HG02870 (cell line): ENCODE measurements around the gene MICAL3.
A peak's percentile ranks its signal among the peaks of the same experiment; 100 is the strongest.
"Not testable (repeated sequence)": the region's sequence is repeated elsewhere in the genome, so short reads cannot be mapped to it uniquely, and the experiment has no call there.

Source experiments
- ATAC-seq: cut with Tn5 transposase; IDR thresholded peaks from one replicate; pipeline ENCODE4 v1.9.1; 2021; ENCODE audit warnings: mild to moderate bottlenecking, moderate library complexity; ENCODE audit not compliant: unreplicated experiment

MICAL3 gene

DNA sequence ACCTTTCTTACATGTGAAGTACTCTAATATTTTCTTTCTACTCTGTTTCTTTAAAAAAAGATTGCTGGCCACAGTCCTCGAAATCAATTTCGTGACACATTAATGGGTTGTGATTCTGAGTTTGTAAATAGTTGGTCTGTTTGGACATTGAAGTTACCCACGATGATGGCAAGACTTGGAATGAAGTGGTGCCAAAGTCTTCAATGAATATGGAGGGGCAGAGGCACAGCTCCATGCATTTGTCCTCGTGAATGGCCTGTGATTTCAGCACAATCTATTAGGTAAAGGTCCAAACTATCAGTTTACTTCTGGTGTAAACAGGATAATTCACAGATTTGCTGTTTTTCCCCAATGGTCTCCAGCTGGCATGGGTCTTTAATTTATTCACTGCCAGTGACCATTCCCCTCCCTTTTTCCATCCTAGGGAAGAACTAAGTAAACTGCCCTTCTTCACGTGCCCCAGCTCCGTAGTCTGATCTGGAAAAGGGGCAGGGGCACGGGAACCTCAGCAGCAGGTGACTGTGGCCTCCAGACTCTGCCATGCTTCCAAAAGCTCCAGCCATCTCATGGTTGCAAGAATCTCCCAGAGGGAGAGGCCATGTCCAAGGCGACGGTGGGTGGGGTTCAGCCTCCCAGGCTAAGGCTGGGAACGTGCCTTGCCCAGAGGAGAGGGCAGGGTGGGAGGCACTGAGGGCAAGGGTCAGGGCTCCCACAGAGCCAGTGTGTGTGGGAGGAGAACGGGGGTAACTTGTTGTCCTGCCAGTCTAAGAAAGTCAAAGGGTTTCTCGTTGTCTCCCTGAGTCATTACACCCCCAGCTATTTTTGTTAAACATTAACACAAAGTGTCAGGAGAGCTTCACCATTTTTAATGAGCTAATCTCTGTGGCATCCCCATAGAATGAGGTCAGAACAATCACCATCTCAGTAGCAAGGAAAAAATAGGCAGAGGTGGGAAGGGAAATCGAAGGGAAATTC is 36.6 kb upstream of the MICAL3 start:
- ATAC-seq = no peak

DNA sequence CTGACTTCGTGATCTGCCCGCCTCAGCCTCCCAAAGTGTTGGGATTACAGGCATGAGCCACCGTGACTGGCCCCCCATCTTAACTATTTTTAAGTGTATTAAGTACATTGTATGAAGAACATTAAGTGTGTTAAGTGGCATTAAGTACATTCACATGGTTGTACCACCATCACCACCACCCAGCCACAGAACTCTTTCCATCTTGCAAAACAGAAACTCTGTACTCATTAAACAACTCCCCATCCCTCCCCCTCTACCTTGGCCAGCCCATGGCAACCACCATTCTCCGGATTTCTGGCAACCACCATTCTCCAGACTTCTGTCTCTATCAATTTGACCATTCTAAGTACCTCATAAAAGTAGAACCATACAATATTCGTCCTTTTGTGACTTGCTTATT is 35.6 kb upstream of the MICAL3 start:
- ATAC-seq = no peak

DNA sequence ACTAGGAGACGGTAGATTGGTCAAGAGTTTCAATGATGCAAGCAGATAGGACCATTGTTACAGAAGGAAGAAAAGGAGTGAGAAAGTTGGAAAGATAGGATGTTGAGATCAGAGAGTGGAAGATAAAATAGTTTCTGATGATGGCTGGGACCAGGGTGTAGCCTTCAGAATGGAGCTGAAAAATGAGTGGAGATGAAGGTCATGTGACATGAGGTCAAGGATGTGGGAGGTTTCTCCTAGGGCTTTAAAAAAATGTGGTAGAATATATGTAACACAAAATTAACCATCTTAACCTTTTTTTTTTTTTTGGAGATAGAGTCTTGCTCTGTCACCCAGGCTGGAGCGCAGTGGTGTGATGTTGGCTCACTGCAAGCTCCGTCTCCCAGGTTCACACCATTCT is 35.1 kb upstream of the MICAL3 start:
- no peak for ATAC-seq

DNA sequence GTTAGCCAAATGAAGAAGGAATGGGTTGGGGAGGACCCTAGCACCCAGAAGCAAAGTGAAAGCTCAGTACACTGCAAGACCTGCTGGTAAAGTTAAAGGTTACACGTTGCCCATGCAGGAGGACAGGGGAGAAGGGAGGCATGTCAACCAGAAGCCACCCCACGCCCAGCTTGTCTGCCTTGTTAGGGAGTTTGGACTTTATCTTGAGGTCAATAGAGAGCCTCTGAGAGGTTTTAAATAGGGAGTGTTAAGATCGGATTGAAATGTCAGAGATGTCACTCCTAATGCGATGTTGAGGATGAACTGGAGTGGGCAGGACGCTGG is 34.7 kb upstream of the MICAL3 start:
- ATAC-seq = no peak

DNA sequence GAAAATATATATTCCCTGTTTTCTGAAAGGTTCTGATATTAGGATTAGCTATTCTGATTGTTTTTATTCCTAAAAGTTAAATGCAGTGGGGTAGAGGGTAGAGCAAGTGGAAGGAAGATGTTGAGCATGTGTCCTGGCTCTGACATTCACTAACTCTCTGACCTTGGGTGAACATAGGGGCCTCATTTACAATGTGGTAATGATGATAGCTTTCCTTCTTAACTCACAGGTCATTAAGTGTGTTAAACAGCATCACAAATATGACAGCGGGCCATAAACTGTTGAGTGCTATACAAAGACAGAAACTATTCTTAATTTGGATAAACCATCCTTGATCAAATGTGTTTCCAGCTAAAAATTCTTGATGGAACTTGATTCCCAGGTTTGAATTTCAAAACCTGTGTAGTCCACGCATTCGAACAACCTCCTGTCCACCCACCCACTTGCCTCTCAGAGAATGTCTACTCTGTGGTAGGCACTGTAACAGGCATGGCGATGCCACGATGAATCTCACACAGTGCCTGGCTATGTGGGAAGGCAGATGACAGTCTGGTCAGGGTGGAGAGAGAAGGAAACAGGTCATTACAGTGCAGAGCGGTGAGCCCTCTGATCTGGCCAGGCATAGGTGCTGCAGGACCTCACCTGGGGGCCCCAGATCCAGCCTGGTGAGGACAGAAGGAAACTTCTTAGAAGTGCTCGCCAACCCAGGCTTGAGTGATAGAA is 34.2 kb upstream of the MICAL3 start:
- ATAC-seq = no peak

DNA sequence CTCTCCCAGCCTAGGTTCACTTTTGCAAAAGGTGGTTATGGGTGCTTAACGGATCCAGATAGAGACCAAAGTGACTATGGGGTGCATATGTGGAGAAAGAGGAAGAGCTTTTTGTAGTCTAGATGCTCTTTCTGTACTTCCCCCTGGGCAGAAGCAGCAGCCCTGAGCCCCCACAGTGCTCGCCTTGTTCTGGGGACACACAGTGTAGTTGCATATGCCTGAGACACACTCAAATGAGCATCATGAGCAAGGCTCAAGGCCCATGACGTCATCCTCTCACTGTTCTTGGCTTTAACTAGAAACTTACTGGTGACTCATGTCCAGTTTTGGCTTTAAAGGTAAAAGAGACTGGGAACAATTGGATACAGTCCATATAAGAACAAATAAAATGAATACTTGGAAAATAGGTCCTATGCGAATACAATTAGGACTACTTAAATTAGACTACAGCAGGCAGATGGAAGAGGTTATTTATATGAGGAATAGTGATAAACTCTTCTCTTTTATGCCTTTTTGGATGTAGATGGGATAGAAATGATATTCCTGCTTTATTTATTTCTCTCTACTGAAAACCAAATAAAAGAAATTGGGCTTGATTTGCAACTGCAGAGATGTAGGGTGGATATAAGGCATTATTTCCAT is 33.3 kb upstream of the MICAL3 start:
- ATAC-seq = peak; percentile 54

DNA sequence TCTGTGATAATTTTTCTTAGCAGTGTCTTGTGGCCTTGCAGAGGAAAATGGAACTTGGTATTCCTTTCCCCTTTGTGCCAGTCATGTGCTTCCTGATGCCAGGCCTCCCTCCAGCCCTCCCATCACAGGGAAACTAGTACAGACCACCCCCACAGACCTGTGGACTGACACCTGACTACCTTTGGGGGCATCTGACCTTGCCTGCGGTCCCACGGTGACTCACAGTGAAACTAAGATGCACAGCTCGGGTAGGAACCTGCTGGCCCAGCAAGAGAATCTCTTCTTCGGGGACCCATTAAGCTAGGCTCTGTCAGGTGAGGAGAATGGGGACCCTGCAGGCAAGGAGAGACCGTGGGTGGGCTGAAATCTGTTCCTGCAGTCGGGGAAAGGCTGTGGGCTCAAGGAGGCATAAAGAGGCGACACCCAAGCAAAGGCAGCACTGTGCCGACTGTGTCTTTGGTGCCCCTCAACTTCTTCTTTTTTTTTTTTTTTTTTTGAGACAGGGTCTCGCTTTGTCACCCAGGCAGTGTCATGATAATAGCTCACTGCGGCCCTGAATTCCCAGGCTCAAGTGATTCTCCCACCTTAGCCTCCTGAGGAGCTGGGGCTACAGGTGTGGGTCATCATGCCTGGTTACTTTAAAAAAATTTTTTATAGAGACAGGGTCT is 32.6 kb upstream of the MICAL3 start:
- ATAC-seq = peak; percentile 83

DNA sequence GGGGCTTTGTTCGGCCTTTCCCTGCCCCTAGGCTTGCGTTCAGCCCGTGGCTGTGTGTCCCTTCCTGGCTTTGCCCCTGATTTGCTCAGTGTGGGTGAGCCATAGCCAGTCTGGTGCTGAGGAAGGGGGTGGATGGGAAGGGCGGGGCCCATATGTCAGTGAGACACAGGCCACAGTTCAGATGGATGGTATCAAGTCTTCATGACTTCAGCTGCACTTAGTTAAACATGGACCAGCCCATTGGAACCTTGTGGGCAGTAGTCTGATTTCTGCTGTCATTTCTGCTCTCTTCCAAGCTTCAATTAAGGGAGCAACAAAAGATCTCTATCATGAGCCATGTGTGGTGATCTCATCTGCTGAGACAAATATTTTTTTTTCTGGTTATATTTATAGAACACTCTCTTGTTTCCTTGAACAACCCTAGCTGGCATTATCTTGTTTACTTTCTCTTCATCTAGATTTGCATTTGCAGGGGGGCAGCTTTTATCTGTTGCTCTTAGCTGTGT is 31.9 kb upstream of the MICAL3 start:
- no peak for ATAC-seq

DNA sequence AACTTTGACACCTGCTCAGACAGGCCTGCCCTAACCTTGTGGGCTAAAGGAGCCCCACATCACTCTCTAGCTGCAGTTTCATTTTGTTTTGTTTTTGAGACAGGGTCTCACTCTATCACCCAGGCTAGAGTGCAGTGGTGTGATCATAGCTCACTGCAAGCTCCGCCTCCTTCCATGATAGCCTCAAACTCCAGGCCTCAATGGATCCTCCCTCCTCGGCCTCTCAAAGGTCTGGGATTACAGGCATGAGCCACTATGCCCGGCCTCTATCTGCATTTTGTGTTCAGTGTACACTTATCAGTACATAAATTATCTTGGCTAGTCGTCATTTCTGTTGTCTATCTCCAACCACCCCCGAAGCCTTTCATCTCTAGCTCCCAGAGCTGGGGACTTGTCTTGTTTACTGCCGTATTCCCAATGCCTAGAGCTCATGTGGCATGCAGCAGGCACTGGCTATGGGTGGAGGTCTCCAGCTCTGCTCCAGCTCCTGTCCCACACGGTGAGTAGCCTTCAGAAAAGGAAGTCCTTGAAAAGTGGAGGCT is 31.3 kb upstream of the MICAL3 start:
- ATAC-seq = no peak

DNA sequence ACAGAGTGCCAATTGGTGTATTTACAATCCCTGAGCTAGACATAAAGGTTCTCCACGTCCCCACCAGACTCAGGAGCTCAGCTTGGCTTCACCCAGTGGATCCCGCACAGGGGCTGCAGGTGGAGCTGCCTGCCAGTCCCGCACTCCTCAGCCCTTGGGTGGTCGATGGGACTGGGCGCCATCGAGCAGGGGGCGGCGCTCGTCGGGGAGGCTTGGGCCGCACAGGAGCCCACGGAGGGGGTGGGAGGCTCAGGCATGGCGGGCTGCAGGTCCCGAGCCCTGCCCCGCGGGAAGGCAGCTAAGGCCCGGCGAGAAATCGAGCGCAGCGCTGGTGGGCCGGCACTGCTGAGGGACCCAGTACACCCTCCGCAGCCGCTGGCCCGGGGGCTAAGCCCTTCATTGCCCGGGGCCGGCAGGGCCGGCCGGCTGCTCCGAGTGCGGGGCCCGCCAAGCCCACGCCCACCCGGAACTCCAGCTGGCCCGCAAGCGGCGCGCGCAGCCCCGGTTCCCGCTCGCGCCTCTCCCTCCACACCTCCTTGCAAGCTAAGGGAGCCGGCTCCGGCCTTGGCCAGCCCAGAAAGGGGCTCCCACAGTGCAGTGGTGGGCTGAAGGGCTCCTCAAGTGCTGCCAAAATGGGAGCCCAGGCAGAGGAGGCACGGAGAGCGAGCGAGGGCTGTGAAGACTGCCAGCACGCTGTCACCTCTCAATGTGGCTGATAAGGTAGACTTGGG is 29.0 kb upstream of the MICAL3 start:
- not testable (repeated sequence) for ATAC-seq

DNA sequence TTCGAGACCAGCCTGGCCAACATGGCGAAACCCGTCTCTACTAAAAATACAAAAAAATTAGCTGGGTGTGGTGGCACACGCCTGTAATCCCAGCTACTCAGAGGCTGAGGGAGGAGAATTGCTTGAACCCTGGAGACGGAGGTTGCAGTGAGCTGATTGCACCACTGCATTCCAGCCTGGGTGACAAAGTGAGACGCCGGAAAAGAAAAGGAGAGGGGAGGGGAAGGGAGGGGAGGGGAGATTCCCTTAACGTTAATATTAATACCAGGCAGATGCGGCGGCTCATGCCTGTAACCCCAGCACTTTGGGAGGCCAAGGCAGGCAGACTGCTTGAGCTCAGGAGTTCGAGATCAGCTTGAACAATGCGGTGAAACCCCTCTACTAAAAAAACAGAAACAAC is 26.8 kb upstream of the MICAL3 start:
- not testable (repeated sequence) for ATAC-seq

DNA sequence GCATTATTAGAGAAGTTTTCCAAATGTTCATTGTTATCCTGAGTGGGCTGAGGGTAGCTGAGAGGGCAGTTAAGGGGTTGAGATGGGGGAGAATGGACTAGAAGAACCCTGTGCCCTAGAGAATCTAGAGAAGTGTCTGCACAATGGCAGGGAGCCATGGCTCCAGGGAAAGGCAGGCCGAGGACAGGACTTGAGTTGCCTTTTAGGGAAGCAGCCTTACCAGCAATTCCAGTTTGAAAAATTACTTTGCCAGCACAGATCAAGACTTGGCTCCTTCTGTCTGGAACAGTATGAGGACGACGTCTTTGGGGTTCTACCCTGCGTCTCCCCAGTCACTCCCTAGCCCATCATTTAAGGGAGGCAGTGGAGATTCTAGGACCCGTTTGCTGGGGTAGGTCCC is 25.7 kb upstream of the MICAL3 start:
- no peak for ATAC-seq

DNA sequence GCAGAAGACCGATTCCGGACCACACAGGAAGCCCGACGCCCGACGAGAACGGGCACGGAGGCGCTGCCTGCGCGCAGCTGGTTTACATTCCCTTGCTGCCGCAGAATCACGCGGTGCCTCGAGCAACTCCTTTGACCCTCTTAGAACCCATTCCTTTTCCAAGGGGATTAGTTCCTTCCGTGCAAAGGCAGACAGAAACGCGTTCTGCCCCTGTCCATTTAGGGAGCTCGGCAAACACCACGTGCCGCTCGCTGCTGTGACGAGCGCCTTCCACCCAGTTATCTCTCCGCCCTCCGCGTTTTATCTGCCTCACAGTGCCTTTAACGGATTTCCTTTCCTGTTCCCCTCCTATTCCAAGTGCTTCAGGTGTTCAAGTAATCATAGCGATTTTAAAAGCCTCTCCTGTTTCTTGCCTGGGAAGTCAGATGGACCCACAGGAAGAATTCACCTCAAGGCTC is 24.1 kb upstream of the MICAL3 start:
- ATAC-seq = no peak

DNA sequence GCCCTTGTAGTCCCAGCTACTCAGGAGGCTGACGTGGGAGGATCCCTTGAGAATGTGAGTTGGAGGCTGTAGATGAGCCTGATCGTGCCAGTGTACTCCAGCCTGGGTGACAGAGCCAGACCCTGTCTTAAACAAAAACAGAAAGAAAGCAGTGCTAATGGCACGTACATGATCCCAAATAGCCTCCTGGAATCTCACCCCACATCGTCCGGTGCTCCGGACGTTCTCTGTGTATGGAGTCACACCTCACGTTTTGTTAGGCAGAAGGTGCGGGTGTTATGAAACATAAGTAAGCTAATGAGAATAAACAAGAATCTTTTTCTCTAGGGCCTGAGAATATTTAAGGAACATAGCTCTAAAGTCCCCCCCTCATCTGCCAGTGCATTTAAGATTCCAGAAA is 23.7 kb upstream of the MICAL3 start:
- ATAC-seq = no peak

DNA sequence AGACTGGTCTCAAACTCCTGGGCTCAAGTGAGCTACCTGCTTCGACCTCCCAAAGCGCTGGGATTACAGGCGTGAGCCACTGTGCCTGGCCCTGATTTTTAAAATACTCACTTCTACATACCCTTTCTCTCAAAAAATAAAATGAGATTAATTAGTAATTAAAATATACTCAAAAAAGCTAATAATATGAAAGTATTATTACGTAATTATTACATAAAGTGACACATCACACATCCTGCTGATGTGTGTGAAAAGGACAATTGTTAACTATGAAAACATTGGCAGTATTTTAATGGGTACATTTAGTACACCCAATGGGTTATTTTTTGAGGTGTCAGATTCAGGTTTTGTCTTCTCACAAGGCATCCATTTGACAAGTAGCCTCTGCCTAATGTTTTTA is 21.4 kb upstream of the MICAL3 start:
- ATAC-seq = no peak

DNA sequence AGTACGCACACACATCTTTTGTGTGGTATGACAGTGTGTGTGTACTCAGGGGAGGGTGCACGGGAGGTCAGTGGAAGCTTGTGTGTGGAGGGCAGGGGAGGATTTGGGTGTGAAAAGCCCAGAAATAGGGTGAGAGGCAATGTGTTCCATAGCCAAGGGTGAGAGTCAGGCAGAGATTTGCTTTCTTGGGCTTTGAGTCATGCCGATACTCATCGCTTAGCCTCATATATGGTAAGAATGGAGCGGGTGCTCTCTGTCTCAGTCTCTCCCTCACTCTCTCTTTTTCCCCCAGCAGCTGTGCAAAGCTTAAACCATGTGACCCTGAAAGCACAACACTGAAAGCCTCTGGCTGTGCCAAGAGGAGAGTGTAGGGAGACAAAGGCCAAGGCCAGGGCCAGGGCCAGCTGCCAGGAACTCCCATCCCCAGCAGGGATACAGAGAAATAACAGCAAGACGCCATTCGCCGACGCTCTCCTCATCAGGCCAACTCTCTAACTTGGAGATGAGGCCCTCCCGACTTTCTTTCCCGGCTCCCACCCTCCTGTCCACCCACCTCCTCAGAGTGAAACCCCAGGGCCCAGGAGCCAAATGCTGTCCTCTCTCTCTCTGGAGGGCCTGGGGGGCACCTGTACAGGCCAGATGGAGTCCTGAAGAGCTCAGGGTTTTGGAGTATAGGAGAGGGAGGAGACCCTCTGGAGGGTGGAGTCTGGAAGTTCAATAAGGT is 20.3 kb upstream of the MICAL3 start:
- no peak for ATAC-seq

DNA sequence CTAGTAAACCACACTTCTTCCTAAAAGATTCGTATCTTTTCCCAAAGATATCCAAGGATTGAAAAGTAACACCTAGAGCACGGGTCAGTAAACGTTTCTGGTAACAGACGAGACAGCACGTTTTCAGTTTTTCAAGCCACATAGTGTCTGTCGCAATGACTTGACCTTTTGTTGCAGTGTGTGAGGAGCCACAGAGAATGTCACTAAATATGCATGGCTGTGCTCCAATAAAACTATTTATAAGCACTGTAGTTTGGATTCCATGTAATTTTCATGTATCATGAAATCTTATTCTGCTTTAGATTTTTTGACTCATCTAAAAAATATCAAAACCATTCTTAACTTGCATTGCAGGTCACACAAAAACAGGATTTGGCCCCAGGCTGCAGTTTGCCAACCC is 18.3 kb upstream of the MICAL3 start:
- no peak for ATAC-seq

DNA sequence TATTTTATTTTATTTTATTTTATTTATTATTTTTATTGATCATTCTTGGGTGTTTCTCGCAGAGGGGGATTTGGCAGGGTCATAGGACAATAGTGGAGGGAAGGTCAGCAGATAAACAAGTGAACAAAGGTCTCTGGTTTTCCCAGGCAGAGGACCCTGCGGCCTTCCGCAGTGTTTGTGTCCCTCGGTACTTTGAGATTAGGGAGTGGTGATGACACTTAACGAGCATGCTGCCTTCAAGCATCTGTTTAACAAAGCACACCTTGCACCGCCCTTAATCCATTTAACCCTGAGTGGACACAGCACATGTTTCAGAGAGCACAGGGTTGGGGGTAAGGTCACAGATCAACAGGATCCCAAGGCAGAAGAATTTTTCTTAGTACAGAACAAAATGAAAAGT is 16.5 kb upstream of the MICAL3 start:
- not testable (repeated sequence) for ATAC-seq

DNA sequence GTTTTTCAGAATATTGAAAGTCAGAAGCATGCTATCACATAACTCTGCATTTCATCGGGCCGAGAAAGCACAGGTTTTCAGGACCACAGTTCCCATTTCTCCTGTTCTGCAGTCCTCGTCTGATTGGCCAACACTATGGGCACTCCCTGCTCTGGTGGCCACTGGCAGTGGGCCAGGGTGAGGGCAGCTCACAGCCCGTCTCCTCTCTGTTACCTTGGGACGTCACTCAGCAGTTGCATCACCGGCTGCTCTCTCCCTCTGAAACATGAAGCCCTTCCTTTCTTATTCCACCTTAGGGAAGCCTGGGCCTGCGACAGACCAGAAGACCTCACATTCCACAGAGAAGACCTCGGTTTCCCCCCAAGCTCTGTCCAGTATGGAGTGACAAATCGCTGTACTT is 11.4 kb upstream of the MICAL3 start:
- ATAC-seq = no peak
